Neuronal stem cell (in vitro differentiated cells): ENCODE results near the gene TBXAS1.
A peak's percentile ranks its signal among the peaks of the same experiment; 100 is the strongest.

Experiments used
- DNase-seq: peaks from one replicate; pipeline ENCODE4 v3.0.0-alpha.2; 2013; ENCODE audit warnings: low spot score
- H2AFZ ChIP-seq: one replicate; pipeline ENCODE4 v1.6.1; 2013; ENCODE audit warnings: mild to moderate bottlenecking, low read length, inconsistent platforms
- H2AK5ac ChIP-seq: 2 replicates; pipeline ENCODE4 v1.6.1; 2013; ENCODE audit warnings: low read depth, mild to moderate bottlenecking, inconsistent platforms, low read length, moderate library complexity, mixed read lengths
- H2BK120ac ChIP-seq: 2 replicates; pipeline ENCODE4 v1.6.1; 2013; ENCODE audit warnings: low read depth, mild to moderate bottlenecking, inconsistent platforms, low read length, moderate library complexity, mixed read lengths
- H2BK12ac ChIP-seq: one replicate; pipeline ENCODE4 v1.6.1; 2013; ENCODE audit warnings: low read length, inconsistent platforms
- H2BK15ac ChIP-seq: 2 replicates; pipeline ENCODE4 v1.6.1; 2013; ENCODE audit warnings: mild to moderate bottlenecking, low read length, inconsistent platforms, mixed read lengths
- H2BK5ac ChIP-seq: one replicate; pipeline ENCODE4 v1.6.1; 2013; ENCODE audit warnings: inconsistent platforms, mild to moderate bottlenecking, low read length, moderate library complexity
- H3K14ac ChIP-seq: one replicate; pipeline ENCODE4 v1.6.1; 2013; ENCODE audit warnings: low read length, inconsistent platforms
- H3K18ac ChIP-seq: 2 replicates; pipeline ENCODE4 v1.6.1; 2013; ENCODE audit warnings: low read length, inconsistent platforms
- H3K23ac ChIP-seq: 2 replicates; pipeline ENCODE4 v1.6.1; 2013; ENCODE audit warnings: low read depth, mild to moderate bottlenecking, mixed read lengths, low read length, inconsistent platforms; ENCODE audit not compliant: poor library complexity
- H3K27ac ChIP-seq: replicated peaks from 3 replicates; pipeline ENCODE4 v1.5.1; 2013; ENCODE audit warnings: low read length, inconsistent platforms
- H3K27me3 ChIP-seq, 3 experiments: 2 replicates each; pipeline ENCODE4 v1.6.1; 2013; ENCODE audit warnings: low read length in 3 of 3, mild to moderate bottlenecking in 2 of 3, inconsistent platforms in 1 of 3, low read depth in 1 of 3, mixed read lengths in 1 of 3, moderate library complexity in 1 of 3; ENCODE audit not compliant: control insufficient read depth in 3 of 3, insufficient read depth in 3 of 3
- H3K36me3 ChIP-seq, 2 donors: replicated peaks in 1 of 2; 2 replicates each; pipeline ENCODE4 v1.6.1; 2013; ENCODE audit warnings: low read length in 2 of 2; ENCODE audit not compliant: control insufficient read depth in 2 of 2, insufficient read depth in 2 of 2
- H3K4ac ChIP-seq: 2 replicates; pipeline ENCODE4 v1.6.1; 2013; ENCODE audit warnings: inconsistent platforms, mild to moderate bottlenecking, low read length, moderate library complexity
- H3K4me1 ChIP-seq, 2 donors: 1 replicate in 1 of 2; 2 replicates in 1 of 2; pipeline ENCODE4 v1.6.1; 2013; ENCODE audit warnings: low read length in 2 of 2, low read depth in 1 of 2; ENCODE audit not compliant: control insufficient read depth in 2 of 2, insufficient read depth in 1 of 2
- H3K4me2 ChIP-seq: one replicate; pipeline ENCODE4 v1.6.1; 2013; ENCODE audit warnings: mild to moderate bottlenecking, low read length, inconsistent platforms; ENCODE audit not compliant: insufficient read depth, poor library complexity, severe bottlenecking
- H3K4me3 ChIP-seq, 2 donors: 2 replicates each; pipeline ENCODE4 v1.5.1; 2013; ENCODE audit warnings: low read length in 2 of 2, mild to moderate bottlenecking in 2 of 2, inconsistent platforms in 1 of 2, moderate library complexity in 1 of 2
- H3K79me1 ChIP-seq: one replicate; pipeline ENCODE4 v1.6.1; 2013; ENCODE audit warnings: low read depth, mild to moderate bottlenecking, inconsistent platforms, low read length, moderate library complexity
- H3K9ac ChIP-seq: one replicate; pipeline ENCODE4 v1.6.1; 2013; ENCODE audit warnings: mild to moderate bottlenecking, low read depth, low read length, inconsistent platforms; ENCODE audit not compliant: poor library complexity
- H3K9me3 ChIP-seq, 2 donors: replicated peaks in 1 of 2; 2 replicates each; pipeline versions ENCODE3 to v1.6.1; 2013; ENCODE audit warnings: low read length in 2 of 2, mild to moderate bottlenecking in 2 of 2, inconsistent platforms in 1 of 2, low read depth in 1 of 2, mixed read lengths in 1 of 2, moderate library complexity in 1 of 2; ENCODE audit not compliant: control insufficient read depth in 2 of 2, insufficient read depth in 1 of 2
- H4K8ac ChIP-seq: one replicate; pipeline ENCODE4 v1.6.1; 2013; ENCODE audit warnings: low read depth, mild to moderate bottlenecking, inconsistent platforms, low read length, moderate library complexity
- H4K91ac ChIP-seq: one replicate; pipeline ENCODE4 v1.6.1; 2013; ENCODE audit warnings: low read length, low read depth, mild to moderate bottlenecking, inconsistent platforms; ENCODE audit not compliant: poor library complexity
- WGBS, 2 donors: extraction: QIAGEN DNeasy Blood & Tissue Kit; methylation state at CpG; one replicate each; pipeline ENCODE4 v1.1.7; 2013; ENCODE audit warnings: missing lambda C conversion rate in 2 of 2, mixed read lengths in 1 of 2; ENCODE audit not compliant: insufficient read length in 2 of 2, insufficient replicate concordance in 1 of 2; ENCODE audit errors: extremely low coverage in 2 of 2; 5-methylcytosine and 5-hydroxymethylcytosine counted together

TBXAS1 gene

DNA sequence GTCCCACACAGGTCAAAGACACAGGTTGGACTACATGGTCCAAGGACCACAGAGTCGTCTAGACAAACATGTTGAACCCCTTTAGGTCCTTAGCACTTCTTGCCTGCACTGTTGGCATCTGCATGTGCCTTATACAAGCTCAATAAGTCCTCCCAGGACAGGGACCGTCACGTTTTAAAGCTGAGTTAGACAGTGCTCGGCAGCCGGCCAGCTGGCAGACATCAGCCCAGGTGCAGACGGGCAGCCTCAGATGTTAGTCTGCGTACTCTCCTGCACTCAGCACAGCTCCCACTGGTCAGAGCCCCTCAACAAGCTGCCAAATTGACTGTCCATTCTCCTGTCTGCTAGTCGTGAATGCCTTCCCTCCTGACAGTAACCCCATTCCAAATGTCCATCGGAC is 198.8 kb downstream of the TBXAS1 start:
- WGBS, 2 donors, result no CpG with 5 or more reads among the region's 9 CpGs
- no peak overlapping the region for H2AFZ ChIP-seq

DNA sequence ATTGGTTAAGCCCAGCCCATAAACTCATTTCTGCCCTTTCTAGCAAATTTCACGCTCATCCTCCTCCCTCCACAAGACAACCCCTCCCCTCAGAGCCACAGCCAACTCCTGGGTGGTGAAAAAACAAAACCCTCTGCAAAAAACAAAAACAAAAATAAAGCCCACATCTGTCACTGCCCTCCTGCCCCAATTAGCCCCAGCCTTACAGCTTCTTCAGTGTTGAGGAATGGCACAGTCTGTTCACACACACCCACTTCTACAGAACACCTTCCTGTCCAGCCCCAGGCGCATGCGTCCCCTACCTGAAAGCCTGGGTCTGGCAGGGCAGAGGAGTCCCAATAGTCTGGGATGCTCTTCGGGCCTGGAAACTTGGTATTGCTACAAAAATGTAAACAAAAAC is 199.2 kb downstream of the TBXAS1 start:
- Histone ChIP-seq H3K4me1 (no peaks in the 10 kb centered on the region), H3K14ac (no peak overlapping the region), H3K23ac (no peak overlapping the region), H3K36me3 (no peaks in the 10 kb centered on the region), H3K4me2 (no peak overlapping the region), H3K27me3 (peaks cover 0 to 10% (median 0%) of the 10 kb centered on the region in 3 experiments), H2AFZ (no peak overlapping the region), H3K79me1 (no peaks in the 10 kb centered on the region), H2AK5ac (no peak overlapping the region), H4K91ac (no peak overlapping the region), H2BK12ac (no peak overlapping the region), H3K9me3 (no peaks in the 10 kb centered on the region), H4K8ac (no peak overlapping the region), H2BK5ac (no peak overlapping the region), H2BK15ac (no peak overlapping the region), H3K4ac (no peak overlapping the region), H3K4me3 (no peak overlapping the region), H2BK120ac (no peak overlapping the region), H3K27ac (no peak overlapping the region), H3K18ac (no peak overlapping the region), H3K9ac (no peak overlapping the region)
- no CpG with 5 or more reads among the region's 4 CpGs for WGBS, 2 donors
- DNase-seq, result no peak

More for the DNA sequence above, 198.8 kb downstream of the TBXAS1 start:
- H3K9me3 ChIP-seq, result no peaks in the 10 kb centered on the region
- no peaks in the 10 kb centered on the region for H3K79me1 ChIP-seq
- H2BK120ac ChIP-seq, result no peak overlapping the region
- no peak overlapping the region for H4K91ac ChIP-seq
- no peak overlapping the region for H3K9ac ChIP-seq
- H2AK5ac ChIP-seq, result no peak overlapping the region
- H3K4me3 ChIP-seq, result no peak overlapping the region
- no peak overlapping the region for H4K8ac ChIP-seq
- no peak overlapping the region for H2BK12ac ChIP-seq
- H3K4me2 ChIP-seq, result no peak overlapping the region
- H3K36me3 ChIP-seq, result no peaks in the 10 kb centered on the region
- no peak overlapping the region for H3K18ac ChIP-seq
- no peak overlapping the region for H3K4ac ChIP-seq
- H3K14ac ChIP-seq, result no peak overlapping the region
- no peaks in the 10 kb centered on the region for H3K4me1 ChIP-seq
- peaks cover 0 to 10% (median 0%) of the 10 kb centered on the region in 3 experiments for H3K27me3 ChIP-seq
- peak overlapping the region; percentile 37 for H3K23ac ChIP-seq
- no peak overlapping the region for H2BK15ac ChIP-seq
- H2BK5ac ChIP-seq, result no peak overlapping the region
- DNase-seq, result no peak
- H3K27ac ChIP-seq, result no peak overlapping the region

DNA sequence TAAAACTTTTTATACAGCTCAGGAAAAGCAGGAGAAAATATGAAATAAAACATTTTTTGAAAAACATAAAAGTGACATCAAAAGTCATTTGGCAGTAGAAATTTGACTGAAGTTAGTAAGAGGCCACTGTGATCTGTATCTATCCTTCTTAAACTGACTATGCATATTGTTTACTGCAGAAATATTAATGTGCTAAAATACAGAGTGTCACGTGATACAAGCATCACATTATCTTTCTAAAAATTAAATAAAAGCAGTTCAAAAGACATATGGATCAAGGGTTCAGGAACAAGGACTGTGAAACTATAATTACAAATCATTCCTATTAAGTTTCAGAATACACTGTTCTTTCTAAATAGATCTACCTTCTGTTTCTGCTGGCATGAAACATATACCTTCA is 200.0 kb downstream of the TBXAS1 start:
- H2BK12ac ChIP-seq, result no peak overlapping the region
- no peak overlapping the region for H3K27ac ChIP-seq
- H3K4me2 ChIP-seq, result no peak overlapping the region
- peaks cover 0 to 10% (median 0%) of the 10 kb centered on the region in 3 experiments for H3K27me3 ChIP-seq
- no peak overlapping the region for H2AK5ac ChIP-seq
- no peak overlapping the region for H2AFZ ChIP-seq
- DNase-seq, result no peak
- no peaks in the 10 kb centered on the region for H3K36me3 ChIP-seq
- no peak overlapping the region for H2BK120ac ChIP-seq
- no peak overlapping the region for H4K91ac ChIP-seq
- WGBS, 2 donors, result no CpG with 5 or more reads among the region's 1 CpG
- H3K4ac ChIP-seq, result no peak overlapping the region
- no peak overlapping the region for H3K9ac ChIP-seq
- H2BK5ac ChIP-seq, result no peak overlapping the region
- H3K14ac ChIP-seq, result no peak overlapping the region
- H3K9me3 ChIP-seq, result no peaks in the 10 kb centered on the region
- H3K4me3 ChIP-seq, result no peak overlapping the region
- no peak overlapping the region for H4K8ac ChIP-seq
- no peak overlapping the region for H3K18ac ChIP-seq
- H3K4me1 ChIP-seq, result no peaks in the 10 kb centered on the region
- H3K23ac ChIP-seq, result no peak overlapping the region
- H3K79me1 ChIP-seq, result no peaks in the 10 kb centered on the region
- no peak overlapping the region for H2BK15ac ChIP-seq

DNA sequence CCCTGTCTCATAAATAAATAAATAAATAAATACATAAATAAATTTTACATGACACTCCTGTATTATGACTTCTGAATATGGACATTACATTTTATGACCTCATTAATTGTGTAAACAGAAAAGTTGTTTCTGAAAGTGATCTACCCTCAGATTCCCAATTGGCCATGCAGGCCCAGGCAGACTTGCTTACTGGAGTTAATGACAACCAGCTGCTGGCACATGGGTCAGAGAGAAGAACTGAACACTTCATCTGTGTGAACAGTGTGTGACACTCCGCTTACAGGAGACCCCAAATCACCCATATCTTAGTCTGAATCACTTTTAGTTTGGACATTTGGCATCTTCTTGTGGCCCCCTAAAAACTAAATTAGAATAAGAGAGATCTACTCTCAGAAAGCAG is 202.3 kb downstream of the TBXAS1 start:
- H2BK120ac ChIP-seq, result no peak overlapping the region
- H2BK12ac ChIP-seq, result no peak overlapping the region
- H2BK5ac ChIP-seq, result no peak overlapping the region
- no CpG with 5 or more reads among the region's 1 CpG for WGBS, 2 donors
- H3K36me3 ChIP-seq, result no peaks in the 10 kb centered on the region
- no peak overlapping the region for H2AK5ac ChIP-seq
- no peak overlapping the region for H3K23ac ChIP-seq
- no peak overlapping the region for H3K9ac ChIP-seq
- H3K4me3 ChIP-seq, result no peak overlapping the region
- H3K4me2 ChIP-seq, result no peak overlapping the region
- no peak overlapping the region for H3K4ac ChIP-seq
- no peak overlapping the region for H4K8ac ChIP-seq
- H3K14ac ChIP-seq, result no peak overlapping the region
- H3K79me1 ChIP-seq, result no peaks in the 10 kb centered on the region
- H3K4me1 ChIP-seq, result no peaks in the 10 kb centered on the region
- H3K18ac ChIP-seq, result no peak overlapping the region
- H3K9me3 ChIP-seq, result no peaks in the 10 kb centered on the region
- DNase-seq, result no peak
- no peak overlapping the region for H4K91ac ChIP-seq
- peaks cover 0 to 5% (median 0%) of the 10 kb centered on the region in 3 experiments for H3K27me3 ChIP-seq
- no peak overlapping the region for H3K27ac ChIP-seq
- H2BK15ac ChIP-seq, result no peak overlapping the region
- H2AFZ ChIP-seq, result no peak overlapping the region
